Body of pancreas (tissue), 4 donors: Measurements from ENCODE around the gene CACNA1C. TPM values are rescaled to one million over a fixed set of nuclear protein-coding genes. Genes with fewer than 3 reads are reported as not detected.

Experiments
- ATAC-seq: fragments of 150-250 bp; one replicate; pipeline ENCODE4 v1.9.1; 2016
- DNase-seq, 4 donors: peaks; one replicate each; pipeline ENCODE4 v3.0.0-alpha.2; 2019
- H3K27ac ChIP-seq, 4 donors: fragments of 200-600 bp; sonication (generic); 1 replicate in 3 of 4; 2 replicates in 1 of 4; pipeline versions ENCODE4 v1.5.1 to v1.6.1; 2016 to 2019; ENCODE audit warnings: mild to moderate bottlenecking in 1 of 4, mixed read lengths in 1 of 4, moderate library complexity in 1 of 4
- H3K27me3 ChIP-seq, 2 donors: fragments of 200-600 bp; sonication (generic); one replicate each; pipeline ENCODE4 v1.6.0; 2016; ENCODE audit warnings: mild to moderate bottlenecking in 1 of 2
- H3K36me3 ChIP-seq, 2 donors: fragments of 200-600 bp; sonication (generic); replicated peaks in 1 of 2; 2 replicates each; pipeline ENCODE4 v1.5.1; 2016; ENCODE audit warnings: low read depth in 2 of 2; ENCODE audit not compliant: insufficient read depth in 1 of 2
- H3K4me1 ChIP-seq: fragments of 200-600 bp; sonication (generic); one replicate; pipeline ENCODE4 v1.6.0; 2016
- H3K4me3 ChIP-seq, 2 donors: fragments of 200-600 bp; sonication (generic); 1 replicate in 1 of 2; 2 replicates in 1 of 2; pipeline ENCODE4 v1.5.1; 2016 to 2019
- H3K9me3 ChIP-seq, 3 donors: fragments of 200-600 bp; sonication (generic); 1 replicate in 2 of 3; 2 replicates in 1 of 3; pipeline ENCODE4 v1.5.1; 2016
- POLR2A ChIP-seq, 3 donors: fragments of 450-650 bp; IDR thresholded peaks; one replicate each; pipeline ENCODE4 v1.6.1; 2016; ENCODE audit warnings: antibody characterized with exemption in 3 of 3, mild to moderate bottlenecking in 2 of 3
- WGBS, 2 donors: methylation state at CpG; one replicate each; pipeline ENCODE4 v1.1.5; 2017; 5-methylcytosine and 5-hydroxymethylcytosine counted together
- intact Hi-C: fragments of 100-400 bp; cut with DNase I; formaldehyde crosslinking; loops from one replicate; pipeline ENCODE4 v1.15.1; 2023
- total RNA-seq, 2 donors: library from RNA; depleted of rRNA; stranded (reverse); fragments of >200 nt; gene quantifications; one replicate each; pipeline ENCODE4 v1.1.0, GENCODE V29; 2016
- TF ChIP-seq, protein P1 (sequence below), 7 experiments: fragments of 450-650 bp in 4 of 7; fragments of 200-600 bp in 3 of 7; sonication (generic) in 3 of 7; IDR thresholded peaks; one replicate each; pipeline ENCODE4 v1.5.1; 2016 to 2019; ENCODE audit warnings: antibody characterized with exemption in 7 of 7

CACNA1C gene
- total RNA-seq, 2 donors from 2014 or later = 2.3 to 4.4 TPM

DNA sequence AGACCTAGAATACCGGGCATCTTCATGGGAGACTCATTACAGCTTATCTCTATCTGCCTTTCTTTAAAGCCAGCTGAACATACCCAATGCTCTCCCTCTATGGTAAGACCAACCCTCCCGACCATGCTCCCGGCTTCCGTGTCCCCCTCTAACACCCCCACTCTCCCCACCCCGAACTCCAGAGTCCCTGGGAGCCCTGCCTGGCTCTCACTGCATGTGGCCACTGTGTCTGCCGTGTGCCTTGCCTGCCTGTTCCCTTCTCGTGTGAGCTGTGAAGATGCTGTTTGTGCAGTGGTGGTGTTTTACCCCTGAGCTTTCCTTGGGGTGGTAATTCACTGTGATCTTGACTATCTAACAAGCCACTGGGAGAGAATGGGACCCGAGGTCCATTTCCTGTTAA is 595.6 kb downstream of the CACNA1C start:
- ATAC-seq = no peak
- intact Hi-C loops = no loop called here
- 60 to 73% methylated on average over 8 of the region's 8 CpGs for WGBS, 2 donors

DNA sequence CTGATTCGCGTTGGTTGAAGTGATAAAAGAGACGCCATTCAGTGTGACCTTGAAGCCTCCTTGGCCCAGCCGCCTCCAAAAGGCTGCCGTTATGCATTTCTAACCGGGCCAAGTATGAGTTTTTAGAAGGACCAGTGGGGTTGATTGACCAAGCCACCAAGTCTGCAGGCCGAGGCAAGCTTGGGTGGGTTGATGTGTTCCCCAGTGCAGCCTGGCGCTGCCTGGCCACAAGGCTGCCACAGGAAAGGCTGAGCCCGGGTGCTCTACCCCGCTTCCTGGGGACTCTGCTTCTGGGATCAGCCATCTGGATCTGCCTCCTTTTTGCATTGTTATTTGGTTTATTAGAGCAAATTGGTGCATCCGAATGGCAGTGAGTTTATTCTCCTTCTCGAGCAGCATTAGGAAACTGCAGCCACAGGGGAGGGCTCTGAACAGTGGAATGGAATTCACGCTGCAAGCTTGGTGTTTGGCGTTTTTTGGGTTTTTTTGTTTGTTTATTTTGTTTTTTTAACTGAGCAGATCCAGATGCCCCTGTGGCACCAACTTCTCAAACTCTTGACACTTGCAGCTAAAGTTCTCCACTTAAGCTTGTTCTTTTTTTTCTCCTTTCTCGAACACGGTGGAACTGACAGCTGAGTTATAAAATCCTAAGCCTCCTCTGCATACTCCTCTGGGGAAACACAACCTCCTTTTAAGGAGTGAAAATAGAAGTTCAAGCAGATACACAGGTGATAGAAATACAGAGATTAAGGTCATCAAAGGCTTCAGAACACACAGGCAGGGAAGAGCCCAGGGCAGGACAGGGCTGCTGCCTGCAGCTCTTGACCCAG is 596.6 kb downstream of the CACNA1C start:
- no peak overlapping the region for H3K27ac ChIP-seq
- no peak for ATAC-seq
- H3K4me1 ChIP-seq = no peaks in the 10 kb centered on the region
- H3K36me3 ChIP-seq = no peaks in the 10 kb centered on the region
- WGBS, 2 donors = 56 to 61% methylated on average over 12 to 16 of the region's 16 CpGs
- no peak overlapping the region for H3K4me3 ChIP-seq
- intact Hi-C loops = no loop called here
- TF ChIP-seq, protein P1, sequence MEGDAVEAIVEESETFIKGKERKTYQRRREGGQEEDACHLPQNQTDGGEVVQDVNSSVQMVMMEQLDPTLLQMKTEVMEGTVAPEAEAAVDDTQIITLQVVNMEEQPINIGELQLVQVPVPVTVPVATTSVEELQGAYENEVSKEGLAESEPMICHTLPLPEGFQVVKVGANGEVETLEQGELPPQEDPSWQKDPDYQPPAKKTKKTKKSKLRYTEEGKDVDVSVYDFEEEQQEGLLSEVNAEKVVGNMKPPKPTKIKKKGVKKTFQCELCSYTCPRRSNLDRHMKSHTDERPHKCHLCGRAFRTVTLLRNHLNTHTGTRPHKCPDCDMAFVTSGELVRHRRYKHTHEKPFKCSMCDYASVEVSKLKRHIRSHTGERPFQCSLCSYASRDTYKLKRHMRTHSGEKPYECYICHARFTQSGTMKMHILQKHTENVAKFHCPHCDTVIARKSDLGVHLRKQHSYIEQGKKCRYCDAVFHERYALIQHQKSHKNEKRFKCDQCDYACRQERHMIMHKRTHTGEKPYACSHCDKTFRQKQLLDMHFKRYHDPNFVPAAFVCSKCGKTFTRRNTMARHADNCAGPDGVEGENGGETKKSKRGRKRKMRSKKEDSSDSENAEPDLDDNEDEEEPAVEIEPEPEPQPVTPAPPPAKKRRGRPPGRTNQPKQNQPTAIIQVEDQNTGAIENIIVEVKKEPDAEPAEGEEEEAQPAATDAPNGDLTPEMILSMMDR (IDR thresholded peaks at IDR 0.05) = no peak
- no peak for TF ChIP-seq POLR2A (IDR thresholded peaks at IDR 0.05)
- H3K27me3 ChIP-seq = no peaks in the 10 kb centered on the region
- no peak for DNase-seq
- no peaks in the 10 kb centered on the region for H3K9me3 ChIP-seq

More for the DNA sequence above, 595.6 kb downstream of the CACNA1C start:
- H3K27me3 ChIP-seq = no peaks in the 10 kb centered on the region
- TF ChIP-seq POLR2A (IDR thresholded peaks at IDR 0.05) = no peak
- H3K36me3 ChIP-seq = no peaks in the 10 kb centered on the region
- H3K9me3 ChIP-seq = no peaks in the 10 kb centered on the region
- no peak overlapping the region for H3K27ac ChIP-seq
- no peak overlapping the region for H3K4me3 ChIP-seq
- no peaks in the 10 kb centered on the region for H3K4me1 ChIP-seq
- DNase-seq = no peak

DNA sequence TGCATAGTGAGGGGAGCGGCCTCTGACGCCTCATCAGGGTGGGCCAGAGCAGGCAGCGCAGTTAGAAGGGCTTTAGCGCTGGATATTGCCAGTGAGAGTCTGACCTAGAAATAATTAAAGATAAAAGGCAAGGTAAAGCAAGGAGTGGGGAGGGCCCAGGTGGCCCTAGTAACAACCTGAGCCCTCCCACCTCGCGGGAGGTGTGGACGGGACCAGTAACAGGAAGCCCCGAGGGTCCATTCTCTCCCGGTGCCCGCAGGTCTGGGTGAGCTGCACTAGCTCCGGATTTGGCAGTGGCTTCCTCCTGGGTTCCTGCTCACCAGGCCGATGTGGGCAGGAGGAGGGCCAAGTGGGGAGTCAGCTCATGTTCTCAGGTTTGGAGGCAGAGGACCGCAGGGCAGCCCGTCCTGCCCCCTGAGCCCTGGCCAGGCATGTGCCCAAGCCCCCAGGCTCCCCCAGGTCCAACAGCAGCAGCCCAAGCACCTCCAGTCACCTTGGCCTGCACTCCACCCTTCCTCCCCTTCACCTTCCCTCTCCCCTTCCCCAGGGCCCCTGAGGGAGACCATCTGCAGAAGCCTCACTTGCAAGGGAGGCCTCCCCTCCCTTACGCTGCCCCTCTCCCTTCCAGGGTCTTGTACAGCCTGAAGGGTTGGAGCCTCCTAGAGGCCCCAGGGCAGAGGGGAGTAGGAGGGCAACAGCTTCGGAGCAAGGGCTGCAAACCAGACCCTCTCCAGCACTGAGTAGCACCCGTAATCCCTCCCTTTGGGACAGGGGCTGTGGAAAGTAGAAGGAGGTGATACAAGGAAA is 597.7 kb downstream of the CACNA1C start:
- ATAC-seq = no peak

DNA sequence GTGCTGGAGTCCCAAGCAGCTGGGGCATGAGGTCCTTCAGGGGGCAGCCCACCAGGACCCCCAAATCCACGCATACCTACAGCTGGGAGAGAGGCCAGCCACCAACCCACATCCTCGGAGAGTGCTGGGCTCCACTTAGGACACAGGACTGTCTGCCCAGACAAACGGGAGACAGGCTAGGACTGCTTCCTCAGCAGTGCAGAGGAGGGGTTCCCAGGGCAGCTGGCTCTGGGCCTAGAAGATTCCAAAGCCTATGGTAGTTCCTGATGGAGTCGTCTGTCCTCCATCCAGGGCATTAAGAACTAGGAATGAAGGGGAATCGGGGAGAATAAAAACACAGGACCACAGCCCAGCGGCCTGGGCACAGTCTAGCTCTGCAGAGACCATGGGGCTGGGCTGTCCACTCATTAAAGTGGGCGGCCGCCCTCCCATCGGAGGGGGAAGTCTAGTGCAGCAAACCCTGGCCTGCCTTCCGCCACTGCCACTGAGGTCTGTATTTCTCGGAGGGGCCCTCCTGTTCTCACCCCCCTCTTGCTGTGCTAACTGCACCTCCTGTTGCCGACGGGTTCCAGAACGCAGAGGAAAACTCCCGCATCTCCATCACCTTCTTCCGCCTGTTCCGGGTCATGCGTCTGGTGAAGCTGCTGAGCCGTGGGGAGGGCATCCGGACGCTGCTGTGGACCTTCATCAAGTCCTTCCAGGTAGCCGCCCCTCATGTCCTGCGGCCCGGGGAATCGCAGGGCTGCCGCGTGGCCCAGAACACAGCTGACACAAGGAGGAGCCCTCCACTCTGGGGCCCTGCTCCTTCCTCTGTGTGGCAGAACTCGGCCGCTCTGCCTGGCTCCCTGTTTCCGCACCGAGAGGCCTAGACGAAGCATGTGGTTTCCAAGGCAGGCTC is 598.5 kb downstream of the CACNA1C start:
- Histone ChIP-seq H3K27me3 (no peaks in the 10 kb centered on the region), H3K27ac (no peak overlapping the region), H3K4me3 (no peak overlapping the region), H3K36me3 (no peaks in the 10 kb centered on the region), H3K4me1 (no peaks in the 10 kb centered on the region), H3K9me3 (no peaks in the 10 kb centered on the region)
- no peak for ATAC-seq
- intact Hi-C loops = no loop called here
- 71 to 81% methylated on average over 24 to 32 of the region's 32 CpGs for WGBS, 2 donors
- TF ChIP-seq, protein P1 (IDR thresholded peaks at IDR 0.05) = no peak
- no peak for TF ChIP-seq POLR2A (IDR thresholded peaks at IDR 0.05)
- DNase-seq = no peak

More for the DNA sequence above, 597.7 kb downstream of the CACNA1C start:
- no peak for TF ChIP-seq POLR2A (IDR thresholded peaks at IDR 0.05)
- TF ChIP-seq, protein P1 (IDR thresholded peaks at IDR 0.05) = no peak
- no peaks in the 10 kb centered on the region for H3K4me1 ChIP-seq
- intact Hi-C loops = no loop called here
- H3K27ac ChIP-seq = no peak overlapping the region
- WGBS, 2 donors = 52 to 59% methylated on average over 16 to 17 of the region's 17 CpGs
- H3K27me3 ChIP-seq = no peaks in the 10 kb centered on the region
- H3K4me3 ChIP-seq = no peak overlapping the region
- no peaks in the 10 kb centered on the region for H3K36me3 ChIP-seq
- H3K9me3 ChIP-seq = no peaks in the 10 kb centered on the region
- DNase-seq = no peak
